Measurements from ENCODE around the gene NFATC2.
A peak's percentile ranks its signal among the peaks of the same experiment; 100 is the strongest.

The NFATC2 gene

GRCh38 chr20:51536116-51537069, 6.1 kb downstream of the NFATC2 start:
- DNase-seq: peak; percentile 78

GRCh38 chr20:51535674-51536073, 6.8 kb downstream of the NFATC2 start:
- peak; percentile 30 for DNase-seq

GRCh38 chr20:51535075-51535386, 7.5 kb downstream of the NFATC2 start:
- no peak for DNase-seq

- DNase-seq: no peak
Observed at GRCh38 chr20:51533291-51534172, 9.0 kb downstream of the NFATC2 start.

GRCh38 chr20:51532577-51533191, 9.8 kb downstream of the NFATC2 start:
- DNase-seq: no peak

- DNase-seq: no peak
Observed at GRCh38 chr20:51531712-51532456, 10.6 kb downstream of the NFATC2 start.

- no peak for DNase-seq
Observed at GRCh38 chr20:51531141-51531710, 11.3 kb downstream of the NFATC2 start.

GRCh38 chr20:51529758-51530157, 12.8 kb downstream of the NFATC2 start:
- no peak for DNase-seq

- no peak for DNase-seq
Observed at GRCh38 chr20:51529081-51529681, 13.3 kb downstream of the NFATC2 start.

GRCh38 chr20:51528263-51529027, 14.1 kb downstream of the NFATC2 start:
- no peak for DNase-seq

GRCh38 chr20:51526754-51527153, 15.8 kb downstream of the NFATC2 start:
- DNase-seq: no peak

GRCh38 chr20:51526106-51526470, 16.4 kb downstream of the NFATC2 start:
- no peak for DNase-seq

GRCh38 chr20:51525241-51526105, 17.0 kb downstream of the NFATC2 start:
- DNase-seq: peak; percentile 32

GRCh38 chr20:51523276-51524013, 19.1 kb downstream of the NFATC2 start:
- no peak for DNase-seq

GRCh38 chr20:51522207-51522606, 20.3 kb downstream of the NFATC2 start:
- no peak for DNase-seq

GRCh38 chr20:51517839-51518238, 24.7 kb downstream of the NFATC2 start:
- DNase-seq: no peak

GRCh38 chr20:51516855-51517254, 25.7 kb downstream of the NFATC2 start:
- DNase-seq: no peak

GRCh38 chr20:51514836-51515235, 27.7 kb downstream of the NFATC2 start:
- no peak for DNase-seq

GRCh38 chr20:51514249-51514648, 28.3 kb downstream of the NFATC2 start:
- no peak for DNase-seq
